Lung (tissue), 12 donors: ENCODE measurements around the gene POLD2. TPM values are rescaled to one million over a fixed set of nuclear protein-coding genes. Genes with fewer than 3 reads are reported as not detected.

Experiments used
- ATAC-seq: fragments of 200-7000 bp; cut with Tn5 transposase; one replicate; pipeline ENCODE4 v1.9.1; 2020; ENCODE audit warnings: moderate number of reproducible peaks; ENCODE audit not compliant: insufficient read depth, low FRiP score
- DNase-seq, 3 donors: peaks; one replicate each; pipeline ENCODE4 v3.0.0-alpha.2; 2013 to 2017
- H3K27ac ChIP-seq, 2 donors: one replicate each; pipeline ENCODE4 v1.5.1; 2013; ENCODE audit warnings: mild to moderate bottlenecking in 2 of 2, moderate library complexity in 2 of 2, control low read depth in 1 of 2, inconsistent platforms in 1 of 2, low read depth in 1 of 2, low read length in 1 of 2
- H3K27me3 ChIP-seq, 3 donors: one replicate each; pipeline ENCODE4 v1.5.1; 2013; ENCODE audit warnings: low read length in 2 of 3; ENCODE audit not compliant: control insufficient read depth in 3 of 3, insufficient read depth in 3 of 3
- H3K36me3 ChIP-seq, 4 donors: one replicate each; pipeline ENCODE4 v1.5.1; 2013; ENCODE audit warnings: low read length in 4 of 4, mild to moderate bottlenecking in 1 of 4, moderate library complexity in 1 of 4; ENCODE audit not compliant: control insufficient read depth in 4 of 4, insufficient read depth in 4 of 4
- H3K4me1 ChIP-seq, 5 donors: one replicate each; pipeline ENCODE4 v1.5.1; 2013; ENCODE audit warnings: low read length in 5 of 5, mild to moderate bottlenecking in 2 of 5, moderate library complexity in 1 of 5; ENCODE audit not compliant: control insufficient read depth in 5 of 5, insufficient read depth in 5 of 5
- H3K4me3 ChIP-seq: one replicate; pipeline ENCODE4 v1.5.1; 2013; ENCODE audit warnings: mild to moderate bottlenecking, control low read depth, moderate library complexity
- H3K9ac ChIP-seq, 2 donors: one replicate each; pipeline ENCODE4 v1.5.1; 2013; ENCODE audit warnings: low read length in 2 of 2, control low read depth in 1 of 2; ENCODE audit not compliant: insufficient read depth in 1 of 2
- H3K9me3 ChIP-seq, 4 donors: one replicate each; pipeline ENCODE4 v1.5.1; 2013; ENCODE audit warnings: low read length in 3 of 4, mild to moderate bottlenecking in 1 of 4, moderate library complexity in 1 of 4; ENCODE audit not compliant: control insufficient read depth in 4 of 4, insufficient read depth in 3 of 4
- WGBS, 2 donors: extraction: QIAGEN DNeasy Blood & Tissue Kit; methylation state at CpG; one replicate each; pipeline ENCODE4 v1.1.7; 2013; 5-methylcytosine and 5-hydroxymethylcytosine counted together
- polyA plus RNA-seq, 2 donors: library from polyadenylated mRNA; stranded (reverse); fragments of 200-250 nt; gene quantifications; one replicate each; pipeline ENCODE4 v1.2.1, GENCODE V29; 2013
- total RNA-seq, 2 donors: library from RNA; depleted of rRNA in 1 of 2; stranded (reverse); fragments of >200 nt in 1 of 2; gene quantifications; one replicate each; pipeline ENCODE4 v1.2.1, GENCODE V29; 2014 to 2021
- TF ChIP-seq, protein P1 (sequence below): IDR thresholded peaks from 2 replicates; pipeline ENCODE4 v1.5.1; 2012; ENCODE audit warnings: mild to moderate bottlenecking; ENCODE audit errors: control extremely low read depth, extremely low read depth
- donor health status: control.
- donor health status: control.
- donor health status: Bipolar disorder and iron deficiency.
- donor health status: healthy.
- donor health status: DM: yes; HTN: yes; CAD: no.

POLD2 gene
- total and polyA plus RNA-seq, 4 donors = 48.8 to 90.7 (median 71.3) TPM

DNA sequence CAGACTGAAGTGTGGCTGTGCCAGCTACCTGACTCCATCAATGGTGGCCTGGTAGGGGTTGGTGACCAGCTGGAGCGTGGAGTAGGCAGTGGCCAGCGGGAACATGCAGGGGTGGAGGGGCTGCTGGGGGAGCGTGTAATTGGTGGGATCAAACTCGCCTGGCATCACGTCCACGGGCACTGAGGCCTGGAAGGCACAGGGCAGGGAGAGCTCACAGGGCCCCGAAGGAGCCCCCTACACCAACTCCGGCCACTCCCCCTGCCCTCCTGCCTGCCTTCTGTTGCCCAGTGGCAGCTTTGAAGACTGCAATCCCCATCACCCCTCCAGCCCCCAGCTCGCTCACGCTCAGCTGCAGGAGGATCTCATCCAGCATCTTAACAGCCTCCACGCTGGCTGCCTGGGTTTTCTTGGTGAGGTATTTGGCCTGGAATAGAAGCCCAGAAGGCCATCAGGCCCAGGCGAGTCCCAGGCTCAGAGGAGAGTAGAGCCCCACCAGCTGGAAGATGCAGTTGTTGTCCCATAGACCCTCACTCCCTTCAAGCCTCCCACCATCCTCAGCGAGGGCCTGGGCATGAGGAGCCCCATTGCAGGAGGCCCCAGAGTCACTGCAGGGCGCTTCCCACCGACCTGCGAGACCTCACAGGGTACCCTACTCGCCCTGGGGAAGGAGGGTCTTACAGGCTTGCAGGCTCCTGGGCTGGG is 7.1 kb downstream of the POLD2 start:
- no peak overlapping the region for H3K27ac ChIP-seq
- no peak overlapping the region for H3K4me3 ChIP-seq
- no peaks in the 10 kb centered on the region for H3K9me3 ChIP-seq
- peaks cover 0 to 61% (median 21%) of the 10 kb centered on the region in 4 donors for H3K36me3 ChIP-seq
- ATAC-seq (no peak), DNase-seq (no peak)
- TF ChIP-seq, protein P1, sequence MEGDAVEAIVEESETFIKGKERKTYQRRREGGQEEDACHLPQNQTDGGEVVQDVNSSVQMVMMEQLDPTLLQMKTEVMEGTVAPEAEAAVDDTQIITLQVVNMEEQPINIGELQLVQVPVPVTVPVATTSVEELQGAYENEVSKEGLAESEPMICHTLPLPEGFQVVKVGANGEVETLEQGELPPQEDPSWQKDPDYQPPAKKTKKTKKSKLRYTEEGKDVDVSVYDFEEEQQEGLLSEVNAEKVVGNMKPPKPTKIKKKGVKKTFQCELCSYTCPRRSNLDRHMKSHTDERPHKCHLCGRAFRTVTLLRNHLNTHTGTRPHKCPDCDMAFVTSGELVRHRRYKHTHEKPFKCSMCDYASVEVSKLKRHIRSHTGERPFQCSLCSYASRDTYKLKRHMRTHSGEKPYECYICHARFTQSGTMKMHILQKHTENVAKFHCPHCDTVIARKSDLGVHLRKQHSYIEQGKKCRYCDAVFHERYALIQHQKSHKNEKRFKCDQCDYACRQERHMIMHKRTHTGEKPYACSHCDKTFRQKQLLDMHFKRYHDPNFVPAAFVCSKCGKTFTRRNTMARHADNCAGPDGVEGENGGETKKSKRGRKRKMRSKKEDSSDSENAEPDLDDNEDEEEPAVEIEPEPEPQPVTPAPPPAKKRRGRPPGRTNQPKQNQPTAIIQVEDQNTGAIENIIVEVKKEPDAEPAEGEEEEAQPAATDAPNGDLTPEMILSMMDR = no peak
- H3K4me1 ChIP-seq = peaks cover 0 to 2% (median 0%) of the 10 kb centered on the region in 5 donors
- no peak overlapping the region for H3K9ac ChIP-seq
- 93 to 95% methylated on average over 17 of the region's 17 CpGs for WGBS, 2 donors
- no peaks in the 10 kb centered on the region for H3K27me3 ChIP-seq

DNA sequence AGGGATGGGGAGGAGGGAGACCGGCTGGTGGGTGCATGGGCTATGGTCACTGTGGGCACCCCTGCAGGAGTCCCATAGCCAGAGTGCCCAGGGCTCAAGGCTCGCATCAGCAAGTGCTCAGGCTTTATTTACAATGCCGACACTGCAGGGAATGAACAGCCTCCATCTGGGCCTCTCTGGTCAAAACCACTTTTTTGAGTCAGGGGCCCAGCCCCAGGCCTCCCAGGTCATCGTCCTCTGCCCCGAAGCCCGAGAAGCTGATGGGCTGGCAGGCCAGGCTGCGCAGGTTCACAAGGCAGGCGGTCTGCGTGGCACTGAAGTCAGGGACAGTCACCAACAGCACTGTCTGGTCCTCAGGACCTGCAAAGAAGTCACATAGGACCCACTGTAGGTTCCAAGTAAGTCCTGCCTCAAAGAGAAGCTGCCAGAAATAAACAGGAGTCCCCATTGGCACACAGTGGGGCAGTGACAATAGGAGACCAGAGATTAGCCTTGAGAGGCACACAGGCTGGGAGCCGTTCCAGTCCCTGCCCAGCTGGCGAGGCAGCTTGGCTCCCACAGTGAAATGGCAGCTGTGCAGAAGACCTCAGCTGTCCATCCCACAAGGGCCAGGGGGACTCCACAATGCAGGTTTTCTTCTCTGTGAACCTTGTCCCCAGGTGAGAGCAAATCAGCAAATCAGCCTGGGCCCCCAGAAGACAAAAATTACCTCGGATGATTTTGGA is 8.6 kb downstream of the POLD2 start:
- TF ChIP-seq, protein P1 = no peak
- H3K27ac ChIP-seq = no peak overlapping the region
- no peaks in the 10 kb centered on the region for H3K9me3 ChIP-seq
- DNase-seq = no peak
- H3K9ac ChIP-seq = no peak overlapping the region
- H3K4me1 ChIP-seq = no peaks in the 10 kb centered on the region
- H3K36me3 ChIP-seq = peaks cover 0 to 61% (median 15%) of the 10 kb centered on the region in 4 donors
- H3K27me3 ChIP-seq = no peaks in the 10 kb centered on the region
- WGBS, 2 donors = 90 to 91% methylated on average over 12 of the region's 12 CpGs
- no peak overlapping the region for H3K4me3 ChIP-seq
- ATAC-seq = no peak

DNA sequence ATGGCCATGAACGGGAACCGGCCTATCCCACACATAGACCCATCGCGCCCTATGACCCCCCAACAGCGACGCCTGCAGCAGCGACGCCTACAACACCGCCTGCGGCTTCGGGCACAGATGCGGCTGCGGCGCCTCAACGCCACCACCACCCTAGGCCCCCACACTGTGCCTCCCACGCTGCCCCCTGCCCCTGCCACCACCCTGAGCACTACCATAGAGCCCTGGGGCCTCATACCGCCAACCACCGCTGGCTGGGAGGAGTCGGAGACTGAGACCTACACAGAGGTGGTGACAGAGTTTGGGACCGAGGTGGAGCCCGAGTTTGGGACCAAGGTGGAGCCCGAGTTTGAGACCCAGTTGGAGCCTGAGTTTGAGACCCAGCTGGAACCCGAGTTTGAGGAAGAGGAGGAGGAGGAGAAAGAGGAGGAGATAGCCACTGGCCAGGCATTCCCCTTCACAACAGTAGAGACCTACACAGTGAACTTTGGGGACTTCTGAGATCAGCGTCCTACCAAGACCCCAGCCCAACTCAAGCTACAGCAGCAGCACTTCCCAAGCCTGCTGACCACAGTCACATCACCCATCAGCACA is 9.5 kb downstream of the POLD2 start:
- WGBS, 2 donors = 91 to 93% methylated on average over 24 of the region's 24 CpGs
- Histone ChIP-seq H3K9me3 (no peaks in the 10 kb centered on the region), H3K4me1 (no peaks in the 10 kb centered on the region), H3K27ac (no peak overlapping the region), H3K27me3 (no peaks in the 10 kb centered on the region), H3K9ac (no peak overlapping the region), H3K36me3 (peaks cover 0 to 57% (median 15%) of the 10 kb centered on the region in 4 donors), H3K4me3 (no peak overlapping the region)
- ATAC-seq = no peak
- TF ChIP-seq, protein P1 = no peak
- no peak for DNase-seq
